Adipose tissue (tissue), 3 donors: ENCODE measurements around the gene SNX27. TPM values are rescaled to one million over a fixed set of nuclear protein-coding genes. Genes with fewer than 3 reads are reported as not detected.
A peak's percentile ranks its signal among the peaks of the same experiment; 100 is the strongest.

Source experiments
- H3K27ac ChIP-seq: one replicate; pipeline ENCODE4 v1.5.1; 2013; ENCODE audit warnings: low read depth, low read length
- WGBS, 3 donors: extraction: QIAGEN DNeasy Blood & Tissue Kit; methylation state at CpG; one replicate each; pipeline ENCODE4 v1.1.7; 2013; 5-methylcytosine and 5-hydroxymethylcytosine counted together
- polyA plus RNA-seq, 3 donors: library from polyadenylated mRNA; stranded (reverse); fragments of 200-250 nt; gene quantifications; one replicate each; pipeline ENCODE4 v1.2.3, GENCODE V29; 2013
- donor health status: healthy with polysubstance abuse.
- donor health status: Bipolar disorder and iron deficiency.
- donor health status: healthy.

The SNX27 gene
- 10 to 100 TPM in 1 of 3 donors, 1 to 10 TPM in 2; 3.5 to 19.5 (median 4.7) TPM for polyA plus RNA-seq

DNA sequence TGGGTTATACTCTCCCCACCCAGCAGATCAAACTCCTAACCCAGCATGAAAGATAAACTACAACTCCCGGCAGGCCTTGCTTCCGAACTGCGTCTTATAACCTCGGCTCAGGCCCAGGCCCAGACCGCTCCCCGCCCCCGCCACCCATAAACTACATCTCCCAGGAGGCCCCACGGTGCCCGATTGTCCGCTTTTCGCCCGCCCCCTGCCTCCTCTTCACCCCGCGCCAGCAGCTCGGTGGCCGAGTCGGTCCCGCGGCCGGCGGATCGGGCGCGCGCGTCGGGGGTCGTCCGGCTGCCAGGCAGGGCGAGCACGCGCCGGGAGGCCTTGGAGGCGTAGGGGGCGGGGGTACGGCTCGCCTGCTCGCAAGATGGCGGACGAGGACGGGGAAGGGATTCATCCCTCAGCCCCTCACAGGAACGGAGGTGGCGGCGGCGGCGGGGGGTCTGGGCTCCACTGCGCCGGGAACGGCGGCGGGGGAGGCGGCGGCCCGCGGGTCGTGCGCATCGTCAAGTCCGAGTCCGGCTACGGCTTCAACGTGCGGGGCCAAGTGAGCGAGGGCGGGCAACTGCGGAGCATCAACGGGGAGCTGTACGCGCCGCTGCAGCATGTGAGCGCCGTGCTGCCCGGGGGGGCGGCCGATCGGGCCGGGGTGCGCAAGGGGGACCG lies at the start of gene SNX27:
Gene SNX27, plus strand, starts transcription at position 219 of the 669 bp plus-strand sequence. Its CDS starts 152 bp downstream, at position 371.
- 0 to 1% (median 0%) methylated on average over 59 to 79 of the region's 79 CpGs for WGBS, 3 donors
- H3K27ac ChIP-seq: peak within 1 kb of the TSS; percentile 96

DNA sequence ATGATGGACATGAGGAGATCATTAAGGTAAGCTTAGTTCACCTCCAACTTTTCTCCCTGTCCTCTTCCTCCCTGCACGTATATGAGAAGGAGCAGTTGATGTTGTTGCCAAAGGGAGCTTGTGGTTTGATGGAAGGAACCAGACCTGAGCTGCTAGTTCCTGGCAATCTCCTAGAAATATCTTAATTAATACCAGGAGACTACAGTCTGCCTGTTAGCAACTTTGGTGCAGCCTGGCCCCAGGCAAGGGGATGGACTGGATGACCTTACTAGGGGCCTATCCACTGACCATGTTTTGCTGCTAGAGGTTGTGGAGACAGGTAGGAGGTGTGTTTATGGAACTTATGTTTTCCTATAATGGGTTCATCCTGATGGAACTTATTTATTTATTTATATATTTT lies 49.2 kb upstream of the SNX27 start:
- WGBS, 3 donors: 71 to 100% (median 83%) methylated on average over 1 of the region's 1 CpG
- no peak overlapping the region for H3K27ac ChIP-seq

DNA sequence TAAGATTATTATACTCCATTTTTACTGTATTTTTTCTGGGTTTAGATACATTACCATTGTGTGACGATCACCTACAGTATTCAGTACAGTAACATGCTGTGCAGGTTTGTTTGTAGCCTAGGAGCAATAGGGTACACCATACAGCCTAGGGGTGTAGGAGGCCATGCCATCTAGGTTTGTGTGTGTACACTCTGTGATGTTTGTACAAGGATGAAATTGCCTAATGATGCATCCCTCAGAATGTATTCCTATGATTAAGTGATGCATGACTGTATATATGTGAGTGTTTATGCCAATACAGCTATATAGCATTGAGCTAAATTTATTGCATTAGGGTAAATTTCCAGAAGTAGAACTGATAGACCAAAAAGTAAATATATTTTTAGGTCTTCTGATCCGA lies 48.5 kb upstream of the SNX27 start:
- 45 to 95% (median 47%) methylated on average over 2 of the region's 2 CpGs for WGBS, 3 donors

DNA sequence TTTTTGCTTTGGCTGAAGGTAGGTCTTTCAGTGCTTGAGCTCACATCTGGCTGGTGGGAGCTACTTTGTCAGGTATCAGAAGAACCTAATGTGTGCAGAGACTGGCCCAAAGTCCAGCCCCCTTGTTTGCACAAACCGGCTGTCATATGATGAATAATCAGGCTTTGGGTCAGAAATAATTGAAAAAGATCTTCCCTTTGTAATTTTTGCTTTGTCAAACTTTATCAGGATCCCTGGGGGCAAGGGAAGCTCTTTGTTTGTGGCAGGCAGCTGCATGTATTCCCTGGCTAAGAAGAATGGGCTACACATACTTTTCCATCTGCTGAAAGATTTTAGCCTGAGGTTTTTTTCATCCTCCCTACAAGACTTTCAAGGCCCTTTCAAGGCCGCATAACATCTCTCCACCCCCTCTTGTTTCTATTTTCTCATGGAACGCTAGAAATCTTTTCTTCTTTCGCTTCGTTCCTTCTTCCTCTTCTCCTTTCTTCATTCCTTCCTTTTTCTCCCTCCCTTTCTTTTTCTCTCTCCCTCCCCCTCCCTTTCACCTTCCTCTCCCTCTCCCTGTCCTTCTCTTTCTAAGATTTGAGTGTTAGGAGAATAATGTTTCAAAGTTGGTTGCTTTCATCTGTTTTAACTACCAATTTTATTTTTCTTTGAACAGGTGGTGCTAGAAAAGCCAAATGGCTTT lies 46.2 kb upstream of the SNX27 start:
- no peak overlapping the region for H3K27ac ChIP-seq
- WGBS, 3 donors: 47 to 66% (median 60%) methylated on average over 5 of the region's 5 CpGs

More for the DNA sequence above, 48.5 kb upstream of the SNX27 start:
- H3K27ac ChIP-seq: no peak overlapping the region

DNA sequence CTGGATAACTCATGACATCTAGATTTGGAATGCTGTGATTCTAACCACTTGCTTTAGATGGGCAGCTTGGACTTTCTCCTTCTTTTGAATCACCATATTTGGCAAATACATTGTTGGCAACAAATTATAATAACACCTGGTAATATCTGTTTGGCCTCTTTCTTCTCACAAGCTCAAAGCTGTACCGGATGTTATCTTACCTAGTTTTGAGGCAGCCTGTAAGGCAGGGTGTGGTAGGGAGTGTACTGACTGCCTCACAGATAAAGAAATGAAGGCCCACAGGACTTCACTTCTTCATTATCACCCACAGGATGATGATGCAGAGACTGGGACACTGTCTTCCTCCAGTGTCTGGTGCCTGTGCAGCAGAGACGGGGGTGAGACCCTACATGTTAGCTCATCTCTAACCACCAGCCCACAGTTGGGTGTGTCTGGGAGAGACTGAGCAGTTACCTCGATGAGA lies 43.2 kb upstream of the SNX27 start:
- 60 to 77% (median 74%) methylated on average over 3 of the region's 3 CpGs for WGBS, 3 donors
- no peak overlapping the region for H3K27ac ChIP-seq

DNA sequence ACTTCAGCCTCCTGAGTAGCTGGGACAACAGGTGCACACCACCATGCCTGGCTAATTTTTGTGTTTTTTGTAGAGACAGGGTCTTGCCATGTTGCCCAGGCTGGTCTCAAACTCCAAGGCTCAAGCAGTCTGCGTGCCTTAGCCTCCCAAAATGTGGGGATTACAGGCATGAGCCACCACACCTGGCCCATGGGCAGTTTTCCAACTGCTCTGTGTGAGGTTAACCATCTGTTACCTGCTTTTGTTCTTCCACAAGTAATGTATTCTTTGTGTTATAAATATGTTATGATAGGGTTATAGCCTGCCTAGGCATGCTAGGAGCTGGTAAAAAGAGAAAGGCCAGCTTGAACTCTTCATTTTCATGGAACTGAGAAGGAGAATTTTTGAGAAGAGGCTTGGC lies 41.0 kb upstream of the SNX27 start:
- H3K27ac ChIP-seq: no peak overlapping the region
- 47 to 95% (median 81%) methylated on average over 1 of the region's 1 CpG for WGBS, 3 donors

DNA sequence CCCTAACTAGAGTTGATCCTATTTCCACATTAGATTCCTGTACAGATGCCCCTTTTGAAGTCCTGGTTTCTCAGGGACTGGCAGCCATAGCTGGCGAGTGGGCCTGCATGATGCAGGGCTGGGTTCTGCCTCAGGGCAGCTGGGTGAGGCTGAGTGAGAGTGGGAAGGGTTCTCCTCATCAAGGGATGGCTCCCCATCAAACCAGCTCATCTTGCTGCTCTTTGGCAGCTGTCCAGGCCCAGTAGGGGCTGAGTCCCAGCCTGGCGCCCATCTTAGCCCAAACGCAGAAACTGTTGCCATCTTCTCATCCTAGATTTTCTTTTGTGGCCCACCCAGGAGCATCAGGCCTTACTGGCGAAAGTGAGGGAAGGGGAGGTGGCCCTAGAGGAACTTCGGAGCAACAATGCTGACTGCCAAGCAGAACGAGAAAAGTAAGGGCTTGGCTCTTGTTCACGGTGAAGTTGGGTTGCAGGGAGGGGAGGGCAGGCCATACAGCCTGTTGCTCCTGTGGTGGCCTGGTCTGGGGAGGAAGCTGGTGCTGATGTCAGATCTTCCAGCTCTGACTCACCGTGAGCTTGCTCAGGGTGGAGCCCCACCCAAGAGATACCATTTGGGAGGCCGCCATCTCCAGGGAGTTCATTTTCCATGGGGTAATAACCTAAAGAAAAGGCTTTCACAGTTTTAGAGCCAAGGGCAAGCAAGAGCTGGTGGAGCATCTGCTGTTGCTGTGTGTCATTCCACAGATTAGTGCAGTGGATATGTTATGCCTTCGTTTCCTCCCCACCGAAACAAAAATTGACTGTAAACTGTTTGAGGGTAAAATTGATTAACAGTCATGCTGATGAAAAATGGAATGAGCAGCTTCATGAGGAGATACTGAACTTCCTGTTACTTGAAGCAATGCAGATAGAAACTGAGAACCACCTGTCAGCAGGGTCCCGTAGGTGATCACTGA lies 37.0 kb upstream of the SNX27 start:
- 77 to 84% (median 84%) methylated on average over 12 of the region's 12 CpGs for WGBS, 3 donors

DNA sequence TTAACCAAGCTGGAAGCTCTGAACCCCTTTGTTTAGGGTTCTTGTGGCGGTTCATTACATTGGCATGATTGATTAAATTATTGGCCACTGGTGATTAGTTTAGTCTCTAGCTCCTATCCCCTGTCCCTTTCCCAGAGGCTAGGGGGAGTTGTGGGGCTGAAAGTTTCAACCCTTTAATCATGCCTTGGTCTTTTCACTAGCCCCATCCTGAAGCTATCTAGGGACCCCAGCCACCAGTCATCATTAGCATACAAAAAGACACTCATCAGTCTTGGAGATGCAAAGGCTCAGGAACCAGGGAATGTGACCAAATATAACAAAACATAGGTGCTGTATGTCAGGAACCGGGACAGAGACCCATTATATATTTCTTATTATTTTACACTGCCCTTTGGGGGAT lies 34.7 kb upstream of the SNX27 start:
- 94 to 98% (median 97%) methylated on average over 2 of the region's 2 CpGs for WGBS, 3 donors
- no peak overlapping the region for H3K27ac ChIP-seq

More for the DNA sequence above, 37.0 kb upstream of the SNX27 start:
- H3K27ac ChIP-seq: no peak overlapping the region

DNA sequence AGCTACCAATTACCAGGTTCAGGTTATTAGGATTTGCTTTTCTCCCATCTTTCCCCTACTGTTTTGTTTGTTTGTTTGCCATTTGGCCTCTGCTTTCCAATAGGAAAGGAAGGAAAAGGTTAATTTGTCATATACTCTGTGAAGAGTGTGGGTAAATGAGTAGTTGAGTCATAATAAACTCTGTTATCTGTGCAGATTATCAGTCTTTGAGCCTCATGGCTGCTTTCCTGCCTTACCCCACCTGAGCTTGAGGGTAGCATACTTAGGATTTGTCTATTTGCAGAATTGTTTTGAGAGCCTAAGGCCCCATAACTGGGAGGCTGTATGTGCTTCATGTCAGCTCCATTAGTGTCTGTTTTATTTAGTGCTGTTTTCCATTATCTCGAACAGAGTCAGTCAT lies 32.9 kb upstream of the SNX27 start:
- WGBS, 3 donors: 89 to 93% (median 92%) methylated on average over 1 of the region's 1 CpG
- no peak overlapping the region for H3K27ac ChIP-seq

DNA sequence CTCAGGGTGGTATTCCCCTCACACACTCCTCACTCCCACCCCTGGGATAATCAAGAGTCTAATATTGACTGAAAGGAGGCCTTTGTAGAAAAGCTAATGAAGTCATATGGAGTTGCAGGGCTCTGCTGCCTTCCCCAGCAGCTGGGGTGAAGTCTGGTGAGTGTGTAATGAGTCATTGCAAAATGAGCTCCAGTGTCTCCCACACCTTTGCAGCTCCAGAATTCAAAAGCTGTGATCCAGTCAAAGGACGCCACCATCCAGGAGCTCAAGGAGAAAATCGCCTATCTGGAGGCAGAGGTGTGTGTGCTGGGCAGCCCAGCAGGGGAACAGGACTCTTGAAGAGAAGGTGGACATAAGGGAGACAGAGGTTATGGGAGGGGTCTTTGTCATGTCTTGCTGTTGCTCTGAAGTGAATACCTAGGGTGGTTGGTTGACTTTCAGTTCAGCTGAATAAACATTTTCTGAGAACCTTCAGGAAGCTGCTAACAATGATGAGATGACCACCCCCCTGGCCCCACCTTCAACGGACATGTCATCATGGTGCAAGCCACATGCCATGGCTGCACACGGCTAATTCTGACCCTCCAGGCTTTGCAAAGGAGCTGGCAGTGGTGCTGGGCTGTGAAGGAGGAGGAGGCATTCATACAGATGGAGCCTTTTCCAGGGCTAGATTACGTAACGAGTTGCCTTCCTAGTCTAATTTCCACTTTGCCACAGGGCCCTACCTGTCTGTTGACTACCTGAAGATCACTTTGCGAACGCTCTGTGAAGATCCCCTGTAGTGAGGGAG lies 32.2 kb upstream of the SNX27 start:
- WGBS, 3 donors: 78 to 85% (median 82%) methylated on average over 8 of the region's 8 CpGs

DNA sequence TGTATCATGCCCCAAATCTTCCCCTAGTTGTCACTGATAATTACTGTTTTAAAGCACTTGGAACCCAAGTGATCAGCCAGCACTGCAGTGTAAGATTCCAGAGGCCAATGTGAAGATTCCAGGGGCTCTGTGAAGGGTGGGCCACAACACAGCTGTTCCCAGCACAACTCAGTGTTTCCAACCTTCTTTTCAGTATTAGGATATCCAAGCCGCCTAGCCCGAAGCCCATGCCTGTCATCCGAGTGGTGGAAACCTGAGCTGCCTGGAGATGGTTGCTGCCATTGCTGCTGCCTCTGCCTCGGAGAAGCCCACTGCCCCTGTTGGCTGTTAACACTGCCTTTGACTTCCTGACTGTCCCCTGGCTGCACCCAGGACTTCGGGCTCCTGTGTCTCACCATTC lies 30.4 kb upstream of the SNX27 start:
- 67 to 85% (median 80%) methylated on average over 5 of the region's 5 CpGs for WGBS, 3 donors
- no peak overlapping the region for H3K27ac ChIP-seq

More for the DNA sequence above, 32.2 kb upstream of the SNX27 start:
- no peak overlapping the region for H3K27ac ChIP-seq

DNA sequence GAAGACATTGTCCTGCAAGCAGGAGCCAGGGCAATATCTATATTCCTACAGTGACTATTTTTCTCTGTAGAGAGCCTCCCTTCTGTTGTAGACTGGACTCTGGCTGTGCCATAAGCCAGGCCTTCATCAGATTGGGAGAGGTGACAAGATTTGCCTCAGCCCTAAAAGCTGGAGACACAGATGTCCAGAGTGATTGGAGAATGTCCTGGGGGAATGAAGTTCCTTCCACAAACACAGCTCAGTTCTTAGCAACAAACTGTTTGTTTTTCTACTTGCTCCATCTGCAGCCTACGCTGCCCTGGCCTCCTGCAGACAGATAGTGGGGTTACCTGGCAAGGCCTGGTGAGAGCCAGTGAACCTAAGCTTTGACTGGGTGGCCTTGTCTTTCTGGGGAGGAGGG lies 29.9 kb upstream of the SNX27 start:
- no peak overlapping the region for H3K27ac ChIP-seq
- 44 to 90% (median 82%) methylated on average over 1 of the region's 1 CpG for WGBS, 3 donors

DNA sequence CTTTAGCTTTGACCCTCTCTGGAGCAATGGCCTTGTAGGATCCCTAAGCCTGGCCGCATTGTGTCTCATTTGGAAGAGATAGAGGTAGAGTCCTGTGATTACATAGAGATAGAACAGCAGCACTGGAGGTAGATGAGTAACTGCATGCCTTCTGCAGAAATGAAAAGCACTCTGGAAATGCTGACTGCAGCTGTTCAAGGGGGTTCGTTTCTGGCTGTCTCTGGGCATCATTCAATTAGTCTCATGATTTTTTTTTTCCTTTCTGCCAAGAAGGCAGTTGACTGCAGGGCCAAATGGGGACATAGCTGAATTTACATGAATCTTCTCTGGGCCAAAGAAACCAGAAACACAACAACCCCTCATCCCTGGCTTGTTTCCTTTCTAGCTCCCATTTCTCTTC lies 28.1 kb upstream of the SNX27 start:
- H3K27ac ChIP-seq: no peak overlapping the region

DNA sequence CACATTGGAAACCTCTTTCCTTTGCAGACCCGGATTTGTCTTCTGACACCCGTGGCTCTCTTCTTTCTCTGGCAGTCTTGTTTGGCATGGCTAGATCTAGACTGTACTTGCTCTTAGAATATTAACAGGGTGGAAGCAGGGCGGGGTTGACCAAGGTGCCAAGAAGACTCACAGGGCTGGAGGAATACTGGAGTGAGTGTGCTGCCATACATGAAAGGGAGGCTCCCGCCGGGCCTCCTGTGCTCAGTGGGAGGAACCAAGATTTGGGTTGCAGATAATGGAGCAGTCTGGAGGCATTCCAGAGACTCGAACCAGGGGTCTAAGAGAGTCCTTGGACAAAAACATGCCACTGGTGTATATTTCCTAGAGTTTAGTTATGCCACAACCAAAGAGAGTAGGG lies 27.6 kb upstream of the SNX27 start:
- 63 to 70% (median 70%) methylated on average over 6 of the region's 6 CpGs for WGBS, 3 donors
- no peak overlapping the region for H3K27ac ChIP-seq

More for the DNA sequence above, 28.1 kb upstream of the SNX27 start:
- 52 to 70% (median 70%) methylated on average over 2 of the region's 2 CpGs for WGBS, 3 donors

DNA sequence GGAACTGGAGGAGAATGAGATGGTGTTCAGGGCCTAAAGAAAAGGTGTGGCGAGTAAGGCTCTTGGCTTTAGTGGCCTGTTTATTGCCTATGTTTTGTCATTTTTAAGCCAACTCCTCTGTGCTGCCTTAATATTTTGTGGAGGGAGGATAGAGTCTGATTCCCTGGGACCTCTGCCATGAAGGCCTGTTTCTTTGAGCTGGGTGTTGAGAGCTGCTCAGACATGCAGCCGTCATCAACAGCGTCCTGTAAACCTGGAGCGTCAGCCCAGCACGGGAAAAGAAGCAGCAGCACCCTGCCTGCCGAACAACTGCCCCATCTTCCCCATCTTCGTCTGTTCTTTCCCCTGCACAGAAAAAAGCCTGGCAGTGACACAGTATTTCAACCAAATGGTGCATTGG lies 27.1 kb upstream of the SNX27 start:
- WGBS, 3 donors: 64 to 79% (median 70%) methylated on average over 7 of the region's 7 CpGs
- H3K27ac ChIP-seq: no peak overlapping the region

DNA sequence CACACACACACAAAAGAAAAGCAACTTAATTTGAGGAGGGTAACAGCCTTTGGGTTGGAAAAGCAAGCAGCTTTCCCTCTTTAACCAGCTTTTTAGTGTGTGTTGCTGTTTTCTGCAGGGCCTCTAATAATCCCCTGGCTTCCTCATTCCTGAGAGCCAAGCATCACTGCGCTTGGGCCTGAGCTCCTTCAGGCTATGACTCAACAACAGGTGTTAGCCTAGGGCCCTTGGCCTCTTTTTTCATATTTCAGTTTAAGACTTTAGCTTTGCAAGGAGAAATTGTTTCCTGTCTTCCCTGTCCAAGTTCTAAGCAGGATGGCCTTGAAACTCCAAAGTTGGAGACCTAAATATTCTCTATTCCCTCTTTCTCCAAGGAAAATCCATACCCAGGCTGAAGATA lies 26.2 kb upstream of the SNX27 start:
- WGBS, 3 donors: 0 to 70% (median 26%) methylated on average over 1 of the region's 1 CpG

DNA sequence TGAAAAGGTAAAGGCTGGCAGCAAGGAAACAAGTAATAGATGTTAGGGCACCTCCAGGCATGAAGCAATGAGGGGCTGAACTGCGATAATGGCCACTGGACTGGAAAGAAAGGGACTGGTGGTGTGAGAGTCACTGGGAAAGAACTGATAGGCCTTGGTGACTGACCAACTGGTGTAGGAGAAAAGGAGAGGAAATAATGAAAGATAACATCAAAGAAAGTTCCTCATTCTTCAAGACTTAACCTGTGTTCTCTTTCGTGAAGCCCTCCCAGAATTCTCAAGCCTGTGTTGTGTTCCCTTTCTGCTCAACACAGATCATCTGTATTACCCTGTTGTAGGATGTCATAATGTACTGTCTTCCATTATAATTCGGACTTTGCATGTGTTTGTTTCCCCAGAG lies 20.9 kb upstream of the SNX27 start:
- no peak overlapping the region for H3K27ac ChIP-seq
- 84 to 91% (median 89%) methylated on average over 3 of the region's 3 CpGs for WGBS, 3 donors

More for the DNA sequence above, 26.2 kb upstream of the SNX27 start:
- no peak overlapping the region for H3K27ac ChIP-seq

DNA sequence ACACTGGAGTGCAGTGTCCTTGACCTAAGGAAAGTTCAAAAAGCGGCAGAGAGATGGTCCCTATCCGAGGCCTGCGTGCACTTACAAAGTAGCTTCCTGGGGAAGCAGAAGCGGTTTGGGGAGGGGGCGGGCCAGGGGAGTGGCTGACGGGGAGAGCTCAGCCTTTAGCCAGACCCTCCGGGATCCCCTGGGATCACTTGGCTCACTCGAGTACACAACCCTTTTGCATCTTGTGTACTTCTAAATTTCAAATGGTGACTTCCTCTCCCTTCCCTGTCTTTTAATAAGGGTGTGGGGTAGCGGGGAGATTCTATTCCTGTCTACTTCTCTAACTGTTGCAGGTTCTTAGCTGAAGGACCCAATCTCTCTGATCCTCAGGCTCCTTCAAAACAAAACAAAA lies 18.1 kb upstream of the SNX27 start:
- H3K27ac ChIP-seq: no peak overlapping the region
- WGBS, 3 donors: 10 to 33% (median 16%) methylated on average over 9 of the region's 9 CpGs
